ENCODE results near the gene ZEB2. TPM values are rescaled to one million over a fixed set of nuclear protein-coding genes. Genes with fewer than 3 reads are reported as not detected.

Gene ZEB2
- total and polyA plus RNA-seq, 7 donors: 8.1 to 70.6 (median 51.0) TPM

- TF ChIP-seq EP300 (IDR thresholded peaks at IDR 0.05) (no peak), POLR2A (IDR thresholded peaks at IDR 0.05) (no peak), CTCF (IDR thresholded peaks at IDR 0.05) (no peak), POLR2AphosphoS5 (IDR thresholded peaks at IDR 0.05) (no peak)
- peak overlapping the region in 1 of 4 donors; percentile 6 for H3K27ac ChIP-seq
- H3K9me3 ChIP-seq: no peaks in the 10 kb centered on the region
- no peak for DNase-seq
- peaks cover 0 to 9% (median 1%) of the 10 kb centered on the region in 4 donors for H3K4me1 ChIP-seq
- H3K4me3 ChIP-seq: no peak overlapping the region
- intact Hi-C loops (cut with DNase I): no loop called here
- peaks cover 0 to 4% (median 0%) of the 10 kb centered on the region in 4 donors for H3K36me3 ChIP-seq
- H3K27me3 ChIP-seq: no peaks in the 10 kb centered on the region
- 64 to 66% methylated on average over 6 of the region's 6 CpGs for WGBS, 2 donors
Measured at GRCh38 chr2:144402251-144402650, 117.7 kb downstream of the ZEB2 start.

DNA sequence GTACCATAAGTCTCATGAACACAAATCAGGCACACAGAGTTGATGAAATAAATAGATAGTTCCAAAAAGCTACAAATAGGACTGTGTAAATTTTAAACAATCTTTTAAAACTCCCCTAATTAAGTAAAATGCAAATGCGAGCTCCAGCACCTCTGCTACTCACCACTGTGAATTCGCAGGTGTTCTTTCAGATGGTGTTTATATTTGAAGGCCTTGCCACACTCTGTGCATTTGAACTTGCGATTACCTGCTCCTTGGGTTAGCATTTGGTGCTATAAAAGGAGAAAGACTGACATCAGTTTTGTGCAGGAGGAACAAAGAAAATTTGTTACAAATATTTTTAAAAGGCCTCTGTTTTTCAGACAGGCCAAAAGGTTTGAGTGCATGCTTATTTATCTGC, 118.9 kb downstream of the ZEB2 start:
- 78 to 94% methylated on average over 3 of the region's 3 CpGs for WGBS, 2 donors
- peaks cover 0 to 7% (median 0%) of the 10 kb centered on the region in 4 donors for H3K36me3 ChIP-seq
- no peak overlapping the region for H3K4me3 ChIP-seq
- DNase-seq: no peak
- no peaks in the 10 kb centered on the region for H3K9me3 ChIP-seq
- TF ChIP-seq CTCF (IDR thresholded peaks at IDR 0.05) (no peak), POLR2AphosphoS5 (IDR thresholded peaks at IDR 0.05) (no peak)
- no peak overlapping the region for H3K27ac ChIP-seq
- H3K4me1 ChIP-seq: peaks cover 0 to 9% (median 1%) of the 10 kb centered on the region in 4 donors
- intact Hi-C loops (cut with DNase I): no loop called here
- no peaks in the 10 kb centered on the region for H3K27me3 ChIP-seq

DNA sequence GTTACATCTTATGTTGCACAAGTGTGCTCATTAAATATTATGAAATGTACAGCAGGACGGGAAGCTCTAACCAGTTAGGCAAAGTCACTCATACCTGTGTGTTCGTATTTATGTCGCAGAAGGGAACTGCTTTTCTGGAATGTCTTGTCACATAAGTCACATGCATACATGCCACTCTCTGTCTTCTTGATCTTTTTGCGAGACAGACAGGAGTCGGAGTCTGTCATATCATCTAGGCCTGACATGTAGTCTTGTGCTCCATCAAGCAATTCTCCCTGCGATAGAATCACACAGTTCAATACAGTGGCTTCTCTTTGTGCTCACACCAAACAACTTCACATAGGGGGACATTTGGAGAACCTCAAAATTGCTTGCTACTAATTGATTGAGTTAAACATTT, 123.6 kb downstream of the ZEB2 start:
- Histone ChIP-seq H3K9me3 (no peaks in the 10 kb centered on the region), H3K4me1 (peaks cover 0 to under 1% (median 0%) of the 10 kb centered on the region in 4 donors), H3K27ac (no peak overlapping the region), H3K36me3 (peaks cover 0 to 14% (median 0%) of the 10 kb centered on the region in 4 donors), H3K4me3 (no peak overlapping the region), H3K27me3 (no peaks in the 10 kb centered on the region)
- WGBS, 2 donors: 92 to 93% methylated on average over 6 of the region's 6 CpGs
- TF ChIP-seq CTCF (IDR thresholded peaks at IDR 0.05) (no peak), EP300 (IDR thresholded peaks at IDR 0.05) (no peak), POLR2A (IDR thresholded peaks at IDR 0.05) (no peak)
- intact Hi-C loops (cut with DNase I): no loop called here
- DNase-seq: no peak

GRCh38 chr2:144390424-144391020, 129.4 kb downstream of the ZEB2 start:
- 96 to 97% methylated on average over 1 of the region's 1 CpG for WGBS, 2 donors
- no peaks in the 10 kb centered on the region for H3K27me3 ChIP-seq
- no peaks in the 10 kb centered on the region for H3K9me3 ChIP-seq
- H3K36me3 ChIP-seq: peaks cover 0 to 15% (median 0%) of the 10 kb centered on the region in 4 donors
- peaks cover 0 to 14% (median 3%) of the 10 kb centered on the region in 4 donors for H3K4me1 ChIP-seq
- intact Hi-C loops (cut with DNase I): no loop called here
- TF ChIP-seq CTCF (IDR thresholded peaks at IDR 0.05): no peak
- TF ChIP-seq EP300 (IDR thresholded peaks at IDR 0.05): no peak
- no peak for TF ChIP-seq POLR2AphosphoS5 (IDR thresholded peaks at IDR 0.05)
- TF ChIP-seq POLR2A (IDR thresholded peaks at IDR 0.05): no peak
- H3K27ac ChIP-seq: no peak overlapping the region
- DNase-seq: no peak
- no peak overlapping the region for H3K4me3 ChIP-seq

DNA sequence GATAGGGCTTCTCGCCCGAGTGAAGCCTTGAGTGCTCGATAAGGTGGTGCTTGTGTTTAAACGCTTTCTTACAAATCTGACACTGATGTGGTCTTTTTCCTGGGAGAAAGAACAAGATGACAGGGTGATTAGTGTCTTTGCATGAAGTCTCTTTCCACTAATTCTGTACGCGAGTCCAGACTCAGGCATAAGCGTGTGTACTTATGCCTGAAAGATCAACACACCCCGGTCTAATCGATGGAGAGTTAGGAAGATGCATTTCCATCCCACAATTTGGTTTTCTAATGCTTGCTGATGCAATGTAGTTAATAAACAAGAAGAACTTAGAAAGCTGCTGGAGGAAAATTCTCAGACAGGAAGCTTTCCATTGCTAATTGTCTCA, 130.0 kb downstream of the ZEB2 start:
- intact Hi-C loops (cut with DNase I): no loop called here
- Histone ChIP-seq H3K36me3 (peaks cover 0 to 15% (median 0%) of the 10 kb centered on the region in 4 donors), H3K4me3 (no peak overlapping the region), H3K27me3 (no peaks in the 10 kb centered on the region), H3K27ac (no peak overlapping the region), H3K4me1 (peaks cover 0 to 14% (median 3%) of the 10 kb centered on the region in 4 donors), H3K9me3 (no peaks in the 10 kb centered on the region)
- DNase-seq: no peak
- WGBS, 2 donors: 29 to 80% methylated on average over 9 of the region's 9 CpGs
- TF ChIP-seq POLR2AphosphoS5 (IDR thresholded peaks at IDR 0.05) (no peak), CTCF (IDR thresholded peaks at IDR 0.05) (no peak), POLR2A (IDR thresholded peaks at IDR 0.05) (no peak), EP300 (IDR thresholded peaks at IDR 0.05) (no peak)

All from sigmoid colon (tissue), 7 donors.